ENCODE data around the gene ALPK3.

DNA sequence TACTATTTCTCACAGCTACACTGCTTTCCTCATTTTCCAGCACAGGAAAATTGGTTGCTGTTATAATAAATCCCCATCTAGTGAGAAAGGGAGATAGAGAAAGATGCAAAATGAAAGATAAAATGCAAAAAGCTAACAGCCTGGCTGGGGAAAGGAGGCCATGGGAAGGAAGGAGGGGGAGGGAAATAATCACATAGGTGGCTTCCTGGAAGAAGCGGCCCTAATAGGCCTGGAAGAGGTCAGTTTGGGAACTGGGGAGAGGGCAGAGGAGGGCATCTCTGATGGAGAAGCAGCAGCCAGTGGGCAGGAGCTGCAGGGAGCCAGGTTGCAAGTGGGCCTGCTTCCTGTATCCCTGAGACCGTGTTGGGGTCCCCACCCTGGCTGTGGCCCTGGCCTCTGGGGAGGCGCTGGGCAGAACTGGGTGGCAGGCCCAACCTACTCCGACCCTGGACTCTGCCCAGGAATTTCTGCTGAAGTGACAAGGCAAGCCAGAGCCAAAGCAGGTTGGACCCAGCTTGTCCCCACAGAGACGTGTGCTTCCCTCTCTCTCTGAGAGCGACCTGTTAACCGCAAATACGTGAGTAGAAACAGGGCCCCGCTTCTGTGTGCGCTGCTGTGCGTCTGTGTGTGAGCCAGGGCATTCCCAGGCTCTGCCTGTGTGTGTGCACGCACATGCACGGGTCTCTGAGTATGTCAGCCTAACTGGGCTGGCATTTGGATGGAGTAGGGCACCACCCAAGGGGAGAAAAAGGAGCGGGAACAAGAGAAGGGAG lies 69.2 kb downstream of the ALPK3 start:
- TF ChIP-seq CTCF (IDR thresholded peaks at IDR 0.05) = no peak
- no peak for TF ChIP-seq POLR2A (IDR thresholded peaks at IDR 0.05)
